ENCODE measurements around the gene GUCA2A.

Gene GUCA2A

DNA sequence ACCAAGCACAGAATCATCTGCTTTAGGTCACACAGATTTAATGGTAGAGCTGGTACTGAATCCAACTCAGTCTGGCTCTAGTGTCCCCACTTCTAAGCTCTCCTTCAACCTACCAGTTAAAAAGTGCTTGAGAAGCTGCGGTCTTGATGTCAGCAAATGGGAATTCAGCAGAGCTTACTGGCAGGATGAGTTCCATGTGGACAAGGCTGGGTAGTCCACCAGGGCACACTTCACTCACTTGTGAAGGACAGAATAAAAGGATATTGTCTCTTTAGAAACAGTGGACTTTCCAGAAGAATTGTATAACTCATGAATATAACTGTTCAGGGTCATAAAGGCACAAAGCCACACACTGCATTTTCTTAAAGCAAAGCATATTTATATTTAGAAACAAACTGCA, 46.4 kb downstream of the GUCA2A start:
- no peaks in the 10 kb centered on the region for H3K79me2 ChIP-seq (ENCODE audit: control insufficient read depth, insufficient read depth, low read length)
- H3K27ac ChIP-seq (ENCODE audit: low read depth, low read length), result no peak overlapping the region
- no peak overlapping the region for H3K23ac ChIP-seq (ENCODE audit: low read length)
- H2BK15ac ChIP-seq (replicated peaks; ENCODE audit: low read depth), result no peak overlapping the region
- no CpG with 5 or more reads among the region's 1 CpG for WGBS (ENCODE audit: extremely low coverage, insufficient coverage, low lambda C conversion rate)
- H3K56ac ChIP-seq (ENCODE audit: low read length), result no peak overlapping the region
- H3K4me1 ChIP-seq (ENCODE audit: control insufficient read depth, low read depth, low read length), result no peaks in the 10 kb centered on the region
- no peak overlapping the region for H2BK5ac ChIP-seq (ENCODE audit: low read length)
- no peaks in the 10 kb centered on the region for H3K79me1 ChIP-seq (ENCODE audit: low read length)
- H3K4me2 ChIP-seq (ENCODE audit: low read length), result no peak overlapping the region
- DNase-seq, result no peak
- no peak overlapping the region for H4K8ac ChIP-seq (ENCODE audit: low read depth, low read length)
- no peak overlapping the region for H2AK5ac ChIP-seq (ENCODE audit: low read length)
- H3K9ac ChIP-seq (ENCODE audit: low read length), result no peak overlapping the region
- H4K5ac ChIP-seq (ENCODE audit: low read length), result no peak overlapping the region
- H2BK120ac ChIP-seq (ENCODE audit: low read depth, low read length), result no peak overlapping the region
- H3K36me3 ChIP-seq (ENCODE audit: control insufficient read depth, insufficient read depth, low read length), result no peaks in the 10 kb centered on the region
- no peak overlapping the region for H3K4ac ChIP-seq (ENCODE audit: low read depth, low read length)
- no peak overlapping the region for H3K4me3 ChIP-seq (ENCODE audit: low read length)
- no peak overlapping the region for H3K18ac ChIP-seq (ENCODE audit: low read length)
- no peaks in the 10 kb centered on the region for H3K27me3 ChIP-seq (ENCODE audit: insufficient read depth, low read length, poor library complexity)

DNA sequence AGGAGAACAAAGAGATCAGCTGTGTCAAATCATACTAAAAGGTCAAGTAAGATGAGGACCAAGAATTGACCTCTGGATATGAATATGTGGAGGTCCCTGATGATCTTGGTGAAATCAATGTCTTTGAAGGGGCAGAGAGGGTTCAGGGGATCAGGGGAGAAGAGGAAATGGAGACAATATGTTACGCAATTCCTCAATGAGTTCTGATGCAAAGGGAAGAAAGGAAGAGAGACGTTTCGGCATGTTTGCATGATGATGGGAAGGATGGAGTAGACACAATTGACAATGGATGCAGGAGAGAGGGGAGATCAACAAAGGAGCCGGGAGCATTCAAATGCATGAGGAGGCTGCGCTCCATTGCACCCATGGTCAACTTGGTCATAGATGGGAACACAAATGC, 47.3 kb downstream of the GUCA2A start:
- Histone ChIP-seq H3K79me1 (ENCODE audit: low read length) (no peaks in the 10 kb centered on the region), H2BK15ac (replicated peaks; ENCODE audit: low read depth) (no peak overlapping the region), H4K8ac (ENCODE audit: low read depth, low read length) (no peak overlapping the region), H4K5ac (ENCODE audit: low read length) (no peak overlapping the region), H3K18ac (ENCODE audit: low read length) (no peak overlapping the region), H3K9ac (ENCODE audit: low read length) (no peak overlapping the region), H3K56ac (ENCODE audit: low read length) (no peak overlapping the region), H2BK120ac (ENCODE audit: low read depth, low read length) (no peak overlapping the region), H3K27ac (ENCODE audit: low read depth, low read length) (no peak overlapping the region), H3K36me3 (ENCODE audit: control insufficient read depth, insufficient read depth, low read length) (no peaks in the 10 kb centered on the region), H3K4me1 (ENCODE audit: control insufficient read depth, low read depth, low read length) (no peaks in the 10 kb centered on the region), H3K4me2 (ENCODE audit: low read length) (no peak overlapping the region), H2AK5ac (ENCODE audit: low read length) (no peak overlapping the region), H3K4ac (ENCODE audit: low read depth, low read length) (no peak overlapping the region), H2BK5ac (ENCODE audit: low read length) (no peak overlapping the region), H3K27me3 (ENCODE audit: insufficient read depth, low read length, poor library complexity) (no peaks in the 10 kb centered on the region), H3K79me2 (ENCODE audit: control insufficient read depth, insufficient read depth, low read length) (no peaks in the 10 kb centered on the region), H3K4me3 (ENCODE audit: low read length) (no peak overlapping the region), H3K23ac (ENCODE audit: low read length) (no peak overlapping the region)
- no CpG with 5 or more reads among the region's 5 CpGs for WGBS (ENCODE audit: extremely low coverage, insufficient coverage, low lambda C conversion rate)
- DNase-seq, result no peak

DNA sequence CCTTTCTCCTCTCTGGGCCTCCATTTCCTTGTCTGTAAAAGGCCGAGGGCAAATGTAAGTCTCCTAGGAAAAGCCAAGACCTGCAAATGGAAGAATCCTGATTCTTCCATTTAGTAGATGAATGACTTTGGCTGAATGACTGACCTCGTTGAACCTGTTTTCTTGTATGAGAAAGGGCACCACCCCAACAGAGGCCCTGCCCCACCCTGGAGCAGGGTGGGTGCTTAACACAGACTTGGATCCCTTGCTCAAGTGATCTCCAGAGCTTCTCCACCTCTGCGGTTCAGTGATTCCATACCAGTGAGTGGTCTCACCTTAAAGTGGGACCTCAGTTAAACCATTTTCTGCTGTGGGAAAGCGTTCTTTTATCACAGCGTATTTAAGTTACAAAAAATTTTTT, 50.3 kb downstream of the GUCA2A start:
- Histone ChIP-seq H2BK120ac (ENCODE audit: low read depth, low read length) (no peak overlapping the region), H3K18ac (ENCODE audit: low read length) (no peak overlapping the region), H3K27ac (ENCODE audit: low read depth, low read length) (no peak overlapping the region), H4K8ac (ENCODE audit: low read depth, low read length) (no peak overlapping the region), H2BK15ac (replicated peaks; ENCODE audit: low read depth) (no peak overlapping the region), H3K56ac (ENCODE audit: low read length) (no peak overlapping the region), H3K4me1 (ENCODE audit: control insufficient read depth, low read depth, low read length) (no peaks in the 10 kb centered on the region), H2AK5ac (ENCODE audit: low read length) (no peak overlapping the region), H3K9ac (ENCODE audit: low read length) (no peak overlapping the region), H3K36me3 (ENCODE audit: control insufficient read depth, insufficient read depth, low read length) (no peaks in the 10 kb centered on the region), H3K23ac (ENCODE audit: low read length) (no peak overlapping the region), H3K4ac (ENCODE audit: low read depth, low read length) (no peak overlapping the region), H2BK5ac (ENCODE audit: low read length) (no peak overlapping the region), H3K4me3 (ENCODE audit: low read length) (no peak overlapping the region), H4K5ac (ENCODE audit: low read length) (no peak overlapping the region), H3K4me2 (ENCODE audit: low read length) (no peak overlapping the region), H3K79me1 (ENCODE audit: low read length) (no peaks in the 10 kb centered on the region), H3K27me3 (ENCODE audit: insufficient read depth, low read length, poor library complexity) (no peaks in the 10 kb centered on the region), H3K79me2 (ENCODE audit: control insufficient read depth, insufficient read depth, low read length) (no peaks in the 10 kb centered on the region)
- no CpG with 5 or more reads among the region's 5 CpGs for WGBS (ENCODE audit: extremely low coverage, insufficient coverage, low lambda C conversion rate)
- no peak for DNase-seq

Measured in mesendoderm (in vitro differentiated cells).